ENCODE measurements around the gene TYMS.
A peak's percentile ranks its signal among the peaks of the same experiment; 100 is the strongest.

Gene TYMS

GRCh38 chr18:649341-649740, 8.1 kb upstream of the TYMS start:
- no peak for DNase-seq

GRCh38 chr18:650428-650858, 7.0 kb upstream of the TYMS start:
- no peak for DNase-seq

- no peak for DNase-seq
Measured at GRCh38 chr18:652131-652530, 5.3 kb upstream of the TYMS start.

GRCh38 chr18:653512-653911, 3.9 kb upstream of the TYMS start:
- DNase-seq: no peak

GRCh38 chr18:654601-655000, 2.9 kb upstream of the TYMS start:
- no peak for DNase-seq

- no peak for DNase-seq
Measured at GRCh38 chr18:655445-655844, 2.0 kb upstream of the TYMS start.

- DNase-seq: peak; percentile 83 to 90
Measured at GRCh38 chr18:658001-658946, 821 bp downstream of the TYMS start.

GRCh38 chr18:658947-659533, 1.6 kb downstream of the TYMS start:
- no peak for DNase-seq

- no peak for DNase-seq
Measured at GRCh38 chr18:659597-659996, 2.1 kb downstream of the TYMS start.

GRCh38 chr18:662197-662596, 4.7 kb downstream of the TYMS start:
- DNase-seq: no peak

- no peak for DNase-seq
Measured at GRCh38 chr18:666177-666576, 8.7 kb downstream of the TYMS start.

- DNase-seq: no peak
Measured at GRCh38 chr18:666628-667027, 9.2 kb downstream of the TYMS start.

- DNase-seq: no peak
Measured at GRCh38 chr18:668260-668659, 10.8 kb downstream of the TYMS start.

GRCh38 chr18:669077-669476, 11.6 kb downstream of the TYMS start:
- DNase-seq: no peak

GRCh38 chr18:670522-670921, 13.1 kb downstream of the TYMS start:
- no peak for DNase-seq

GRCh38 chr18:671405-671804, 14.0 kb downstream of the TYMS start:
- DNase-seq: no peak

GRCh38 chr18:673317-673716, 15.9 kb downstream of the TYMS start:
- no peak for DNase-seq

- no peak for DNase-seq
Measured at GRCh38 chr18:673769-674168, 16.3 kb downstream of the TYMS start.

GRCh38 chr18:675307-675706, 17.9 kb downstream of the TYMS start:
- DNase-seq: no peak

GRCh38 chr18:676069-676468, 18.6 kb downstream of the TYMS start:
- no peak for DNase-seq

GRCh38 chr18:676736-677135, 19.3 kb downstream of the TYMS start:
- DNase-seq: no peak

GRCh38 chr18:677145-677544, 19.7 kb downstream of the TYMS start:
- DNase-seq: no peak

GRCh38 chr18:677951-678381, 20.5 kb downstream of the TYMS start:
- DNase-seq: no peak

GRCh38 chr18:678482-679182, 21.2 kb downstream of the TYMS start:
- DNase-seq: no peak
